Endothelial cell of umbilical vein (primary cell): Measurements from ENCODE around the gene CYB5R4. TPM values are rescaled to one million over a fixed set of nuclear protein-coding genes. Genes with fewer than 3 reads are reported as not detected.

Source experiments
- BruUV-seq: library from RNA; stranded (reverse); fragments of 400-500 nt; replicated peaks from 2 replicates; lab custom pipeline; 2021; lab: Mats Ljungman, UMichigan
- CTCF ChIA-PET: fragments of 300-600, 350-600 bp; sonication (Branson Sonifier 250); formaldehyde crosslinking; loops from one replicate; lab custom pipeline; 2021; ENCODE audit warnings: antibody characterized with exemption, inconsistent platforms; lab: Charles Lee
- POLR2A ChIA-PET: fragments of 300-600, 350-600 bp; sonication (Branson Sonifier 250); formaldehyde crosslinking; loops from one replicate; lab custom pipeline; 2021; ENCODE audit warnings: antibody characterized with exemption, inconsistent platforms; lab: Charles Lee
- DNase-seq: peaks from one replicate; pipeline ENCODE4 v3.0.0-alpha.2; 2011; ENCODE audit warnings: low read depth, low spot score
- FAIRE-seq: peaks from 2 replicates; lab custom pipeline; 2011; peaks lifted over from hg19 to GRCh38; lab: Jason Lieb, UNC
- H2AFZ ChIP-seq: 2 replicates; pipeline ENCODE4 v1.6.0; 2012; ENCODE audit warnings: low read depth, low read length, control low read depth, inconsistent platforms
- H3K27ac ChIP-seq: 2 replicates; pipeline ENCODE4 v1.5.1; 2011; ENCODE audit warnings: low read depth, mild to moderate bottlenecking, control low read depth, low read length, moderate library complexity; ENCODE audit not compliant: insufficient read depth
- H3K27me3 ChIP-seq, 2 experiments: 2 replicates each; pipeline versions ENCODE4 v1.6.0 to v1.6.1; 2011; ENCODE audit warnings: low read length in 2 of 2, mixed read lengths in 1 of 2; ENCODE audit not compliant: control insufficient read depth in 2 of 2, insufficient read depth in 2 of 2
- H3K36me3 ChIP-seq, 2 experiments: 2 replicates in 1 of 2; 3 replicates in 1 of 2; pipeline ENCODE4 v1.5.1; 2011; ENCODE audit warnings: low read length in 2 of 2, mild to moderate bottlenecking in 1 of 2, moderate library complexity in 1 of 2; ENCODE audit not compliant: control insufficient read depth in 2 of 2, insufficient read depth in 2 of 2; ENCODE audit errors: extremely low read depth in 1 of 2
- H3K4me1 ChIP-seq: 3 replicates; pipeline ENCODE4 v1.5.1; 2011; ENCODE audit warnings: mild to moderate bottlenecking, low read length; ENCODE audit not compliant: control insufficient read depth, insufficient read depth; ENCODE audit errors: extremely low read depth
- H3K4me2 ChIP-seq: 2 replicates; pipeline ENCODE4 v1.6.1; 2011; ENCODE audit warnings: low read length, control low read depth, mixed read lengths; ENCODE audit not compliant: insufficient read depth
- H3K4me3 ChIP-seq, 3 experiments: fragments of 200-600 bp in 1 of 3; sonication (generic), shearing (Covaris generic) in 1 of 3; replicated peaks in 1 of 3; 2 replicates each; pipeline ENCODE4 v1.5.1; 2011 to 2016; ENCODE audit warnings: control low read depth in 3 of 3, low read length in 3 of 3, mild to moderate bottlenecking in 2 of 3, inconsistent platforms in 1 of 3, low read depth in 1 of 3, moderate library complexity in 1 of 3; ENCODE audit not compliant: insufficient read depth in 1 of 3
- H3K79me2 ChIP-seq: 2 replicates; pipeline ENCODE4 v1.6.0; 2012; ENCODE audit warnings: low read length, inconsistent platforms; ENCODE audit not compliant: control insufficient read depth, insufficient read depth
- H3K9ac ChIP-seq: replicated peaks from 2 replicates; pipeline ENCODE3; 2011; ENCODE audit warnings: low read length, control low read depth; ENCODE audit not compliant: insufficient read depth; ENCODE audit errors: extremely low read depth
- H3K9me1 ChIP-seq: replicated peaks from 3 replicates; pipeline ENCODE4 v1.6.0; 2011; ENCODE audit warnings: mild to moderate bottlenecking, low read length; ENCODE audit not compliant: control insufficient read depth, insufficient read depth; ENCODE audit errors: extremely low read depth
- H3K9me3 ChIP-seq: replicated peaks from 2 replicates; pipeline ENCODE4 v1.5.1; 2012; ENCODE audit warnings: low read length, inconsistent platforms; ENCODE audit not compliant: control insufficient read depth, insufficient read depth
- H4K20me1 ChIP-seq: replicated peaks from 2 replicates; pipeline ENCODE3; 2011; ENCODE audit warnings: mild to moderate bottlenecking, low read length; ENCODE audit not compliant: control insufficient read depth, insufficient read depth; ENCODE audit errors: extremely low read depth
- EZH2 ChIP-seq: IDR thresholded peaks from 2 replicates; pipeline ENCODE4 v1.6.1; 2012; ENCODE audit warnings: borderline replicate concordance, low read depth, mild to moderate bottlenecking, moderate library complexity, low read length, inconsistent platforms; ENCODE audit not compliant: severe bottlenecking
- FOS ChIP-seq: IDR thresholded peaks from 2 replicates; pipeline ENCODE4 v1.6.1; 2011; ENCODE audit warnings: mild to moderate bottlenecking, low read length, moderate library complexity, borderline replicate concordance; ENCODE audit not compliant: insufficient read depth
- GATA2 ChIP-seq: IDR thresholded peaks from 2 replicates; pipeline ENCODE4 v1.7.0; 2011; ENCODE audit warnings: low read depth, mild to moderate bottlenecking, moderate library complexity, mixed read lengths, low read length; ENCODE audit not compliant: insufficient read length, insufficient read depth
- JUN ChIP-seq: IDR thresholded peaks from 2 replicates; pipeline ENCODE4 v1.6.1; 2011; ENCODE audit warnings: borderline replicate concordance, low read depth; ENCODE audit not compliant: insufficient read length, insufficient read depth
- MYC ChIP-seq: IDR thresholded peaks from one replicate; pipeline ENCODE4 v1.6.1; 2011; ENCODE audit warnings: mild to moderate bottlenecking, low read depth, low read length
- POLR2A ChIP-seq: IDR thresholded peaks from 2 replicates; pipeline ENCODE4 v1.6.1; 2012; ENCODE audit warnings: low read depth, mild to moderate bottlenecking, control low read depth, low read length
- POLR2AphosphoS5 ChIP-seq: IDR thresholded peaks from 2 replicates; pipeline ENCODE4 v1.6.1; 2012; ENCODE audit warnings: low read depth, mild to moderate bottlenecking, control low read depth, low read length, moderate library complexity; ENCODE audit not compliant: insufficient read depth
- dilution Hi-C: fragments of 300-500 bp; cut with MboI; formaldehyde crosslinking; loops from one replicate; pipeline ENCODE4 v1.15.0; 2019; ENCODE audit warnings: low sequenced_read_pairs; ENCODE audit not compliant: extremely low pct_ligation_motif_present
- intact Hi-C: fragments of 100-400 bp; cut with micrococcal nuclease; formaldehyde crosslinking; loops from one replicate; pipeline ENCODE4 v1.10.0; 2022
- polyA plus RNA-seq, 4 experiments: library from polyadenylated mRNA; depleted of rRNA in 3 of 4; stranded (reverse) in 3 of 4; unstranded in 1 of 4; fragments of >200 nt; gene quantifications; 2 replicates each; pipeline versions ENCODE4 v1.2.1 to v1.2.3, GENCODE V29; 2011 to 2012; ENCODE audit warnings: missing spikeins in 1 of 4
- total RNA-seq: library from RNA; stranded (reverse); gene quantifications from 2 replicates; pipeline ENCODE4 v1.2.3, GENCODE V29; 2021
- TF ChIP-seq, protein P1 (sequence below), 2 donors: IDR thresholded peaks; 1 replicate in 1 of 2; 2 replicates in 1 of 2; pipeline ENCODE4 v1.5.1; 2011; ENCODE audit warnings: low read length in 2 of 2, mild to moderate bottlenecking in 2 of 2, moderate library complexity in 2 of 2, control low read depth in 1 of 2, inconsistent platforms in 1 of 2, low read depth in 1 of 2; ENCODE audit not compliant: insufficient read depth in 1 of 2; ENCODE audit errors: extremely low read depth in 1 of 2
- TF ChIP-seq, protein P2 (sequence below): IDR thresholded peaks from 2 replicates; pipeline ENCODE4 v1.6.1; 2011; ENCODE audit not compliant: insufficient read depth, insufficient read length

The CYB5R4 gene
- total and polyA plus RNA-seq, 2 donors (not counting 3 experiments of a cell fraction or from before 2014, with no cell fraction given), result 3.1 to 13.4 TPM

DNA sequence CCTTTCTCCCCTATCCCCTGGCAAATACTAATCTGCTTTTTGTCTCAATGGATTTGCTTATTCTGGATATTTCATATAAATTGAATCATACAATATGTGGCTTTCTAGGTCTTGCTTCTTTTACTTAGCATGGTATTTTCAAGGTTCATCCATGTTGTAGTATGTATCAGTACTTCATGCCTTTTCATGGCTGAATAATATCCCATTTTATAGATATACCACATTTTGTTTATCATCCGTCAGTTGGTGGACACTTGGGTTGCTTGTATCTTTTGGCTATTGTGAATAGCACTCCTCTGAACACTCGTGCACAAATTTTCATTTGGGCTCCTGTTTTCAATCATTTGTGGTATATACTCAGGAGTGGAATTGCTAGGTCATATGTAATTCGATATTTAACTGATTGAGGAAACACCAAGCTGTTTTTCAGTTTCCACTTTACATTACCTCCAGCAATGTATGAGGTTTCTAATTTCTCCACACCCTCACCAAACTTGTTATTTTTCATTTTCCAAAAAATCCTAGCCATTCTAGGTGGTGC is 36.8 kb upstream of the CYB5R4 start:
- TF ChIP-seq GATA2 (no peak), EZH2 (no peak), POLR2A (no peak), POLR2AphosphoS5 (no peak), JUN (no peak), MYC (no peak), FOS (no peak)
- TF ChIP-seq, protein P1, sequence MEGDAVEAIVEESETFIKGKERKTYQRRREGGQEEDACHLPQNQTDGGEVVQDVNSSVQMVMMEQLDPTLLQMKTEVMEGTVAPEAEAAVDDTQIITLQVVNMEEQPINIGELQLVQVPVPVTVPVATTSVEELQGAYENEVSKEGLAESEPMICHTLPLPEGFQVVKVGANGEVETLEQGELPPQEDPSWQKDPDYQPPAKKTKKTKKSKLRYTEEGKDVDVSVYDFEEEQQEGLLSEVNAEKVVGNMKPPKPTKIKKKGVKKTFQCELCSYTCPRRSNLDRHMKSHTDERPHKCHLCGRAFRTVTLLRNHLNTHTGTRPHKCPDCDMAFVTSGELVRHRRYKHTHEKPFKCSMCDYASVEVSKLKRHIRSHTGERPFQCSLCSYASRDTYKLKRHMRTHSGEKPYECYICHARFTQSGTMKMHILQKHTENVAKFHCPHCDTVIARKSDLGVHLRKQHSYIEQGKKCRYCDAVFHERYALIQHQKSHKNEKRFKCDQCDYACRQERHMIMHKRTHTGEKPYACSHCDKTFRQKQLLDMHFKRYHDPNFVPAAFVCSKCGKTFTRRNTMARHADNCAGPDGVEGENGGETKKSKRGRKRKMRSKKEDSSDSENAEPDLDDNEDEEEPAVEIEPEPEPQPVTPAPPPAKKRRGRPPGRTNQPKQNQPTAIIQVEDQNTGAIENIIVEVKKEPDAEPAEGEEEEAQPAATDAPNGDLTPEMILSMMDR (IDR thresholded peaks at IDR 0.05; ENCODE audit: extremely low read depth in 1 of 2, insufficient read depth in 1 of 2, low read depth in 1 of 2, low read length in 2 of 2), result no peak
- TF ChIP-seq, protein P2, sequence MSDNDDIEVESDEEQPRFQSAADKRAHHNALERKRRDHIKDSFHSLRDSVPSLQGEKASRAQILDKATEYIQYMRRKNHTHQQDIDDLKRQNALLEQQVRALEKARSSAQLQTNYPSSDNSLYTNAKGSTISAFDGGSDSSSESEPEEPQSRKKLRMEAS, result no peak
- no peaks in the 10 kb centered on the region for H3K9me1 ChIP-seq
- CTCF ChIA-PET, result no interaction called here
- no peak overlapping the region for H3K4me2 ChIP-seq
- no peaks in the 10 kb centered on the region for H3K36me3 ChIP-seq
- H2AFZ ChIP-seq, result no peak overlapping the region
- H3K27me3 ChIP-seq, result no peaks in the 10 kb centered on the region
- dilution Hi-C loops (no loop called here), intact Hi-C loops (no loop called here)
- peaks cover 18% of the 10 kb centered on the region for H3K4me1 ChIP-seq
- no peaks in the 10 kb centered on the region for H3K79me2 ChIP-seq
- BruUV-seq, result no TSS peak
- H4K20me1 ChIP-seq, result no peaks in the 10 kb centered on the region
- H3K27ac ChIP-seq, result no peak overlapping the region
- POLR2A ChIA-PET, result no interaction called here
- no peak for DNase-seq
- no peaks in the 10 kb centered on the region for H3K9me3 ChIP-seq
- no peak overlapping the region for H3K4me3 ChIP-seq
- no peak overlapping the region for H3K9ac ChIP-seq
- FAIRE-seq, result no peak
